HG03159 (cell line): ENCODE data around the gene LSM12.

Experiments
- ATAC-seq: cut with Tn5 transposase; IDR thresholded peaks from one replicate; pipeline ENCODE4 v1.9.1; 2021; ENCODE audit warnings: mild to moderate bottlenecking, moderate library complexity; ENCODE audit not compliant: unreplicated experiment

Gene LSM12

DNA sequence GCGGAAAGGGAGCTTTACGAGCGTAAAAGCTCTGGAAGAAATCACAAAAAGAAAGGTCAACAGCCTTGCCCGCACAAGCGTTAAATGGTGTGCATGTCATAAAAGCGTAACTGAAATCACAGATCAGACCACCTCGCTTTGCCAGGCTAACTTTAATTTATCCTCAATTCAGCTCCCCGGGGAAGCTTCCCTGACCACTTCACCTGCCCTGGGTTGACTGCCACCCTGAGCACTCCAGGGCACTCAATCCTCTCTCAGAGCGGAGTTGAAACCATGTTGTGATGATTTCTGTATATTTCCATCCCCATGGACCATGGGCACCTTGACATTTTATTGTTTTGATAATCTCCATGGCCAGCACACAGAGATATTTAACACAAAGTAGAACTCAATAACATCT, 78.2 kb downstream of the LSM12 start:
- no peak for ATAC-seq

DNA sequence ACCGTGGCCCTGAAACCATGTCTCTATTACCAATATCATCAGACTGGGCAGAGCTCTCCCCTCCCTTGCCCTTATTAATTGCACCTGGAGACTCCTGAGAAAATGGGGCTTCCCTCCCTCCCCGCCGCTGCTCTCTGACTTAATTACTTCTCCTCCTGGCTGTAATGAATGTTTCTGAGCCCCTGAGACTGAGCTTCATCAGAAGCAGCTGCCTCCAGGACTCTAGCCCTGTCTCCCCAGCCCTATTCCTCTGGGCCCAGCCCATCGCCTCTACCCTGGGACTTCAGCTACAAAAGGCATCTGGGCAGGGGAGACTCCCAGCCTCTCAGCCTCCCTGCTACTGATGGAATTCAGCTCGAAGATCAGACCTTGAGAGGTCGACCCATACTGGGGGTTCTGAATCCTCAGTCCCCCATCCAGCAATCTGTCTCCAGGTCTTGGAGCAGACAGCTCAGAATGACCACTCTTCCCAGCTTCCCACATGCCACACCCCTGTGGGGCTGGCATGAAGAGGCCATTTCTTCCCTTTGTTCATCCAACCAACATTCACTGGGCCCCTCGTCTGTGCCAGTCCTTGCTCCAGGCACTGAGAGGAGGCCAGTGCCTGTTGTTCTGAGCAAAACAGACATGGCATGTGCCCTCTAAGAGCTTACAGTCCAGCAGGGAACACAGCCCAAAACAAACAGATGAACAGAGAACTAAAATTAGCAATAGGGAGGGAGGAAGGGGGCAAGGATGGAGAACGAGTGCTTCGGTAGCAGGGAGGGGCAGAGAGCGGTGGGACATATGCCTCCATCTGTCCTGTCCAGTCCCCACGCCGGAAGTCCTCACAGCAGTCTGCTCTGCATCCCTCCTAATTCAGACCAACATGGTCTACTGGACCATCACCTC, 79.1 kb downstream of the LSM12 start:
- no peak for ATAC-seq

DNA sequence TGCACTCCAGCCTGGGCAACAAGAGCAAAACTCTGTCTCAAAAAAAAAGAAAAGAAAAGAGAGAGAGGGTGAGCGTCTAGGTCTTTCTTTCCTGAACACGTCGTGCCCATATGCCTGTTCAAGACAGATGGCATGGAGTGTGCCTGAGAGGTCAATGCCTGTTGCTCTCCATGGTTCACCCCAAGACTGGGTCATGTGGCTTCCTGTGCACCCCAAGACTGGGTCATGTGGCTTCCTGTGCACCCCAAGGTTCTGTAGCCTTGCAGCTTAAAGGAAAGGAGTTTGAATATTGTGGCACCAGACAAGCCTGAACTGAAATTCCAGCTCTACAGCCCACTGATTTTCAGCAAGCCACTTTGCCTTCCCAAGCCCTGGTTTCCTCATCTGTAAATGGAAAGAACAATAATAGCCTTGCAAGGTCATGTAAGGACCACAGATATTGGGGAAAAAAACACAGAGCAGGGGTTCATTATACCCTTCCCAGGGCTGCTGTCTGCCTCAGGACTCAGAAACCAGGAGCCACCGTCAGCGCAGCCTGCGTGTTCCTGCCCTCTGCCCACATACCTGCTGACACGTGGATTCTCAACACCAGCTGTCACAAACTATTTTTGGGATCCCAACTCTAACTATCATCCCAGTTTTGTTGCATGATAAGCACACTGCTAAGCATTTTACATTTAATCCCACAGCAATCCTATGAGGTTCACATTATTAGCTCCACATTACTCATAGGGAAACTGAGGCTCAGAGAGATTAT, 80.1 kb downstream of the LSM12 start:
- no peak for ATAC-seq

DNA sequence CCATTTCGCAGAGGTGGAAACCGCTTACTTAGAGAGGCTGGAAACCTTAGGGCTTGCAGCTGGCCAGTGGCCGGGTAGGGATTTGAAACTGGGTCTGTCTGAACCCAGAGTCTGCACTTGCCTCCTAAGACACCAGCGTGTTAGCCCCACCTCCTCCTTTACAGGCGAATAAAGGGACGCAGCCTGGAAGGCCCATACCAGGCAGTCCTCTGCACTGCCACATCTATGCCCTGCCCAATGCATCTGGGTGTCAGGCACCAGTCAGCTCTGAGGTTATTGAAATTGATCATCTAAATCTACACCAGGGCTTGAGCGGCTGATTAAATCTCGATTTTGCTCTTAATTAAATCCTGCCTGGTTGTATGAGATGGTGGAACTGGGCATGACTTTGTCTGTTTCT, 82.0 kb downstream of the LSM12 start:
- no peak for ATAC-seq
